GM13977 (cell line): ENCODE results near the gene SYMPK.

Experiments used
- DNase-seq: peaks from one replicate; pipeline ENCODE4 v3.0.0; 2012; ENCODE audit warnings: low spot score
- in situ Hi-C: fragments of 300-500 bp; cut with MboI; formaldehyde crosslinking; loops from one replicate; pipeline ENCODE4 v1.12.0; 2022; ENCODE audit warnings: low sequenced_read_pairs, low pct_unique_long_range_greater_than_20kb, mixed read lengths, inconsistent platforms; ENCODE audit not compliant: unreplicated experiment
- TF ChIP-seq, protein P1 (sequence below): IDR thresholded peaks from 2 replicates; pipeline ENCODE4 v1.5.1; 2012; ENCODE audit warnings: mild to moderate bottlenecking, control low read depth; ENCODE audit not compliant: insufficient read depth; ENCODE audit errors: extremely low read depth, missing control alignments

The SYMPK gene

DNA sequence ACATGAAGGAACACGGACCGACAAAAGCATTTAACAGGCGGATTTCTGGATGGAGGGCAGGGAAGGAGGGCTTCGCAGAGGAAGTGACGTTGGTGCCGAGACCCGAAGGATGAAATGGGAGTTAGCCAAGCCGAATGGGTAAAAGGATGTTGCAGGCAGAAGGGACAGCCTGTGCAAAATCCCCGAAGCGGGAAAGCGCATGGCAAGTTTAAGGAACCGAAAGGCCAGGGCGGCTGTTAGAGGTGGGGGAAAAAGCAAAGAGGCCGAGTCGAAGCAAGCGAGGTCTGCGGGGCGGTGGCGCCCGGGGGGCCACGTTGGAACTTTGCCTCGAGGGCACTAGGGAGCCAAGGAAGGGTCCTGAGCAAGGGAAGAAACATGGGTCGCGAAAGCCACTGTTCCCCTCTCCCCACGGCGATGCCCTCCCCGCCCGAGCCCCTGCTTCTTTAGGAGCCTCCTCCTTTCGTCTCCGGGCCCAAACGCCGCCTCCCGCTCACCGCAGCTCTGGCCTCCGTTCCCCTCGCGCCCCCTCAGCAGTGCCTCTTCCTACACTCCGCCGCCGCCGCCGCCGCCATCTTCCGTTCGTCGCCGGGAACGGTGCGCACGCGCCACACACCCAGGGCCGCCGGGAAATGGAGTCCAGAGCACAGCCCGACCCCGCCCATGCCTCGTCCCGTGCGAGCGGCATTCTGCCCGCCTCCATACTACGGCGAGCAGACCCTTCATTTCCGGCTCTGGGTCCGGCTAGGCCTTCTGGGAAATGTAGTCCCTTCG, at the start of gene SYMPK:
SYMPK (minus strand) TSS at position 584 of the 771 bp plus-strand sequence. CDS start 8,652 bp downstream, outside the sequence.
- peak; percentile 100 for DNase-seq
- TF ChIP-seq, protein P1, sequence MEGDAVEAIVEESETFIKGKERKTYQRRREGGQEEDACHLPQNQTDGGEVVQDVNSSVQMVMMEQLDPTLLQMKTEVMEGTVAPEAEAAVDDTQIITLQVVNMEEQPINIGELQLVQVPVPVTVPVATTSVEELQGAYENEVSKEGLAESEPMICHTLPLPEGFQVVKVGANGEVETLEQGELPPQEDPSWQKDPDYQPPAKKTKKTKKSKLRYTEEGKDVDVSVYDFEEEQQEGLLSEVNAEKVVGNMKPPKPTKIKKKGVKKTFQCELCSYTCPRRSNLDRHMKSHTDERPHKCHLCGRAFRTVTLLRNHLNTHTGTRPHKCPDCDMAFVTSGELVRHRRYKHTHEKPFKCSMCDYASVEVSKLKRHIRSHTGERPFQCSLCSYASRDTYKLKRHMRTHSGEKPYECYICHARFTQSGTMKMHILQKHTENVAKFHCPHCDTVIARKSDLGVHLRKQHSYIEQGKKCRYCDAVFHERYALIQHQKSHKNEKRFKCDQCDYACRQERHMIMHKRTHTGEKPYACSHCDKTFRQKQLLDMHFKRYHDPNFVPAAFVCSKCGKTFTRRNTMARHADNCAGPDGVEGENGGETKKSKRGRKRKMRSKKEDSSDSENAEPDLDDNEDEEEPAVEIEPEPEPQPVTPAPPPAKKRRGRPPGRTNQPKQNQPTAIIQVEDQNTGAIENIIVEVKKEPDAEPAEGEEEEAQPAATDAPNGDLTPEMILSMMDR = no peak
- in situ Hi-C loops = no loop called here

DNA sequence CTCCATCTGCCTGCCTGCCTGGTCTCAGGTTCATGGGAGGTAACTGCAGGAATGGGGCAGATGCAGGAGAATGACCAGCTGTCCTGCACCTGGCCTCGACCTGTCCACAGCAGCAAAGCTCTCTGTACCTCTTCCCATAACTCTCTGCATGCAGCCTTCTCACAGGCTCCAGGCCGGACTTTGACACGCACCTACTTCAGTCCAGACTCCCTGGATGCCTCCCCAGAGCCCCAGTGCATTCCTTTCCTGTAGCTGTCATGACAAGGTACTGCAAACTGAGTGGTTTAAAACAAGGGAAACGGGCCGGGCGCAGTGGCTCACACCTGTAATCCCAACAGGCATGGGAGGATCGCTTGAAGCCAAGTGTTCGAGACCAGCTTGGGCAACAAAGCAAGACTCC, 48.3 kb upstream of the SYMPK start:
- DNase-seq = no peak
- TF ChIP-seq, protein P1 = no peak
- in situ Hi-C loops = no loop called here

DNA sequence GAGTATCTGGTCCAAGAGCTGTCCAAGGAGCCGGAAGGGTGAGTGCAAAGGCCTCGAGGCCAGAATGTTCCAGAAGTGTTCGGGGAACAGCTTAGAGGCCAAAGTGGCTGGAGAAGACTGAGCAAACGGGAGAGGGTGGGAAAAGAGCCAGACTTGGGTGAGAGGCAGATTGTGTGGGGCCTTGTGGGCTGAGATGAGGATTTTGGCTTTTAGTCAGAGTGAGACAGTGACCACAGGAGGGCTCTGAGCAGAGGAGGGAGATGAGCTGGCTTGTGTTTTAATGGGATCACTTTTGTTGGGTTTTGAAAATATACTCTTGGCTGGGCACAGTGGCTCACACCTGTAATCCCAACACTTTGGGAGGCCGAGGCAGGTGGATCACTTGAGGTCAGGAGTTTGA, 46.0 kb upstream of the SYMPK start:
- TF ChIP-seq, protein P1 = no peak
- no peak for DNase-seq
- in situ Hi-C loops = no loop called here

DNA sequence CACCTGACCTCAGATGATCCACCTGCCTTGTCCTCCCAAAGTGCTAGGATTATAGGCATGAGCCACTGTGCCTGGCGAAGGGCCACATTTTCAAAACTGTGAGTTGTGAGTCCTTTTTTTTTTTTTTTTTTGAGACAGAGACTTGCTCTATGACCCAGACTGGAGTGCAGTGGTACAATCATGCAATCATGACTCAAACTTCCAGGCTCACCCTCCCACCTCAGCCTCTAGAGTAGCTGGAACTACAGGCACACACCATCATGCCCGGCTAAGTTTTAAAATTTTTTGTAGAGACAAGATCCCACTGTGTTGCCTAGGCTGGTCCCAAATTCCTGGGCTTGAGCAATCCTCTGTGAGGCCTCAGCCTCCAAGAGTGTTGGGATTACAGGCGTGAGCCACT, 43.3 kb upstream of the SYMPK start:
- in situ Hi-C loops = no loop called here
- no peak for DNase-seq

DNA sequence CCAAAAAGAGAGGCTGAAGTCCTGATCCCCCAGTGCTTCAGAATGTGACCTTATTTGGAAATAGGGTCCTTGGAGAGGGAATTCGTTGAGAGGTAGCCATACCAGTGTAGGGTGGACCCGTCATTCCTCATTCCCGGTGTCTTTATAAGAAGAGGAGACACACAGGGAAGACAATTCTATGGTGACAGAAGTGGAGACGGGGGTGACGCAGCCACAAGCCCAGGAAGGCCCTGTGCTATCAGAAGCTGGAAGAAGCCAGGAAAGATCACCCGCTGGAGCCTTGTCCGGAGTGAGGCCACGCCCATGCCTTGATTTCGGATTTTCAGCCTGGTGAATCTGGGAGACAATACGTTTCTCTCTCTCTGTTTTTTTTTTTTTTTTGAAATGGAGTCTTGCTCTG, 42.1 kb upstream of the SYMPK start:
- no peak for DNase-seq
- TF ChIP-seq, protein P1 = no peak
- in situ Hi-C loops = no loop called here

More for the DNA sequence above, 43.3 kb upstream of the SYMPK start:
- TF ChIP-seq, protein P1 = no peak

DNA sequence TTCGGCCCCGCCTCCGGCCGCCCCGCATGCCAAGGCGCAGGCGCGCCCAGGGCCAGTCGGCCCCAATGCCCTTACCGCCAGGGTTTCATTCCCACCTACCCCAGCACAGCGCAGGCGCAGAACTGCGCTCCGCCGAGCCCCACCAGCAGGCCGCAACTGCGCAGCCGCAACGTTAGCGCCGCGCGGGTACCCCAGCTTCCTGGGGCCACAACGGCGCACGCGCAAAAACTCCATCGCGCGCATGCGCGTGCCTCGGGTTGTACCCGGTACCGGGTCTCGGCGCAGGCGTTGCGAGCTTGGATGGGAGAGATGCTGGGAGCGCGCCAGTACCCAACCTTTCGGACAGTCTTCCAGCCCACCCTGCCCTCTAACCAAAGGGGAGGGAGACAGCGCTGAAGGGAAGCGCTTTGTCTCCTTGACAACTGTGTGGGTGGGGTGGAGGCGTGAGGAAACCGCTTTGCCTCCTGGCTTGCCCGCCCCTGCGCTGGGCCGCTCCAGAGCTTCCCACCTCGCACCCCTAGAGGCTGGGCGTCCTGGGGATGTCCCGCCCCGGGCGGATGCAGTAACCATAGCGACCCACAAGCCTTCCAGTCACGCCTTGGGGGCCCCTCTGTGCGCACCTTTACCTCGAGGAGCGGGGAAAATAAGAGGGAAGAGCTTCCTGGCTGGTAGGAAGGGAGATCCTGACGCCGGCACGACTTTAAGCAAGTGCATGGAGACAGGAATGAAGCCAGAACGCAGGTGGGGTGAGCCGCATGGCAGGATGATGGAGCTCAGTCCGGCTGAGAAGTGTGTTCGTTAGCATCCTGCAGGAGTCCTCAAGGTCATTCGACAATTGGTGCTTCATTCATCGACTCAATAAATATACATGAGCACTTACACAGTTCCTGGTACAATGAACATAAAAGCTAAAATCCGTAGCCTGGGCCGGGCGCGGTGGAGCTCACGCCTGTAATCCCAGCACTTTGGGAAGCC, 40.0 kb upstream of the SYMPK start:
- DNase-seq = peak; percentile 100
- in situ Hi-C loops = no loop called here
- TF ChIP-seq, protein P1 = no peak
